Stimulated activated CD4-positive, alpha-beta T cell treated with anti-CD3 and anti-CD28 coated beads, Interleukin-1b, Interleukin-23, amount 100 ng/mL, for 1 hour (primary cell): ENCODE data around the gene RNF144A.

Source experiments
- DNase-seq, 2 donors: peaks; one replicate each; pipeline ENCODE4 v3.0.0-alpha.2; 2020; ENCODE audit warnings: low read depth in 2 of 2

The RNF144A gene

DNA sequence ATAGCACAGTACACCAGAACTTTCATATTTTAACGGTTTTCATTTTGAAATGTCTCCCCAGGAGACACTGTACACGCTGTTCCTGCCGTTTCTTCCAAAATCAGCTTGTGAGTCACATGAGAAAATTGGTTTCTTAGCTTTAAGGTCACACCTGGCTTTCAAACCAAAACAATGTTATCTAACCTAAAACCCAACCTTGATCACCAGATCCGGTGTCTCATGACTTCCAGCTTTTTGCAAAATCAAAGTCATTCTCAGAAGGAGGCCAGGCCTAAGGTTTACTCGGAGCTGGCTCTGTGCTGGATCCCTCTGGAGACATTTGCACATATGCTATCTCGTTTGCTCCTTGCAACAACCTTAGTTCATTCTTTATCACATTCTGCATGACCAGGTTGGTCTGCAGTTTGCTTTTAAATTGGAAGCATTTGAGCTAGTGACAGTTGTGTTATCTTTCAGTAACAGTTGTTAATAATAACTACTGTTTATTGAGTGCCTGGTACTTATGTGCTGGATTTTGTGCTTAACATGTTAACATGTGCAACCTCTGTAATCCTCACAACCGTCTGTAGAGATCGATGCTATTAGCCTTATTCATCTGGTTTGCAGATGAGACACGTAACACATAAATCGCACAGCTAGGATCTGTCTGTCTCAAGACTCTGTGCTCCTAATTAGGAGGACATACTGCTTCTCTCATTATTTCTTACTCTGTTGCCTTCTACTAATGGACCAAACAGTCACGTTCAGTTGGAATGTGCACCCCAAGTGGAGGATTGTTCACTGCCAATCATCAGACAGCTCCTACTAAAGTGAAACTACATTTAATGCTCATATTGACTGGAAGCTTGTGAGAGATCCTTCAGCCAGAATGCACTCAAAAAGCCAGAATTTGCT, 105.5 kb downstream of the RNF144A start:
- no peak for DNase-seq

DNA sequence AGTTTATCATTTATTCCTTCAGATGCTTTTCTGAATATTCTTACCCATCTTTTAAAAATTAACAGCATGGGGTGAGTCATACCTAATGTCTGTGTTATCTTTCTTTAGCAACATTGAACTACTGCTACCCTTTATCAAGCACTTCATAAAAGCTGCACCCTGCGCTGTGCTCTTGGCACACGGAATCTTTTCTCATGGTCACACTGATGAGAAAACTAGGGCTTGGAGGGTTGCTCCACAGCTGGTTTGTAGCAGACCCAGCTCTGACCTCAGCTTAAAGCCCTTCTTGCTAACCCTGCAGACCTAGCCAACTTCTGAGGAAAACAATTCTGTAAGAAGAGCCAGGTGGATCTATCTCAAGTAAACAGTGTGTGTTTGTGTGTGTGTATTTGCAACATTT, 106.3 kb downstream of the RNF144A start:
- DNase-seq: no peak

DNA sequence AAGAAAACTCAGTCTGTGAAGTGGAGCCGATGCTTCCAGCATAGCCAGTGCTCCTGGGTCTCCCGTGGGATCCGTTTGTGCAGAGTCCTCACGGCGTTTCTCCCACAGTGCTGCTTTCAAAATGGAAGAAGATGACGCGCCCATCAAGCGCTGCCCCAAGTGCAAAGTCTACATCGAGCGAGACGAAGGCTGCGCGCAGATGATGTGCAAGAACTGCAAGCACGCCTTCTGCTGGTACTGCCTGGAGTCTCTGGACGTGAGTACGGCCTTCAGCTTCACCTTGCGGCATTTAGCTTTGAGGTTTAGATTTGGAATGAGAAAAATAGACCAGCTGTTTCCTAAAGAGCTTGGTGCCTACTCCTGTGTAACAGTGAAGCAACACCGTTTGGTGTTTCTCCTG, 107.0 kb downstream of the RNF144A start:
- no peak for DNase-seq

DNA sequence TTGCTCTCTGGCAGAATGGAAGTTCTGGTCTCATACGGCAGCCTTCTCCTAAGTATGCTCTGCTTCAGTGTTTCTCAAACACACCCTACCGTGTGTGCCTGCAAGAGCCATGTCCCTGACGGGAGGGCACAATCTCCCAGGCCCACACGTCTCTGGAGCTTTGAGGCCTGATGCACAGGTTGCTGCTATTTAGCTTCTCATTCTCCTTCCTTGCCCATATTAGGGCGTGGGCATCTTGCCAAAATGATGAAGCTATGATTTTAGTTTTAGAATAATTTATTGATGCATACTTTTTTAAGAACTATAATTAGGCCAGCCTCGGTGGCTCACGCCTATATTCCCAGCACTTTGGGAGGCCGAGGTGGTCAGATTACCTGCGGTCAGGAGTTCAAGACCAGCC, 107.9 kb downstream of the RNF144A start:
- no peak for DNase-seq

DNA sequence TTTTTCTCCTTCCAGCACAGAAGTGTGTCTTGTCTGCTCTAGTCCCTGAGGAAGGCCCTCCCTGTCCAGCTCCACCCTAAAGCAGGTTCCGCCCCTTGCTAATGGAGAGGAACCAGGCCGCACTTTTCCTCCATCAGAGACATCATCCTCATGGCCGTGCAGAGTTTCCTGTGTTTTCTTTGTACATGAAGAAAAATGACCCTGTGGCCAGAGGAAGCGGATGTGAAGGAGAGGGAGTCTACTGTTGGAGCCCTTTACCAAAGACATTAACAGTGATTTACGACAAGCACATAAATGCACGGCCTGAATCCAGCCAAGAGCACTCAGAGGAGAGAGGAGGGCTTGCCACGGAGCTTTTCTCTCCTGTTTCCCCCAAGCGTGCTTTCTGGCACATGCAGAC, 109.5 kb downstream of the RNF144A start:
- no peak for DNase-seq

DNA sequence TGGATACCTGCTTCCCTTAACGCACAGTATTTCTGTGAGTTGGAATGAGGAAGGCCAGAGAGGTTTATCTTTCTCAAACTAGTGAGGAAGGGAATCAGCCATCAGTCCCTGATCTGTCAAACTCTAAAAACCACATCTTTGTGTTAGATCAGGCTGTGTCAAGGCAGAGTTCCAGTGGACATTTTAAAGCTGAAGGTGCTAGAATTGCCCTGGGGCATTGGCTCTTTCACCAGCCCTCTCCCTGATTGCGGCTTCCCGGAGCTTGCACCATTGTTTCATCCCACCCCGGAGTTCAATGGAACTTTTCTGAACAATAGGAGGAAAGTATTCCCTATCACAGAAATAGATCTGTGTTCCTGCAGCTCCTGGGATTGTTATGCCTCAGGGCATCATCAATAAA, 110.2 kb downstream of the RNF144A start:
- no peak for DNase-seq

DNA sequence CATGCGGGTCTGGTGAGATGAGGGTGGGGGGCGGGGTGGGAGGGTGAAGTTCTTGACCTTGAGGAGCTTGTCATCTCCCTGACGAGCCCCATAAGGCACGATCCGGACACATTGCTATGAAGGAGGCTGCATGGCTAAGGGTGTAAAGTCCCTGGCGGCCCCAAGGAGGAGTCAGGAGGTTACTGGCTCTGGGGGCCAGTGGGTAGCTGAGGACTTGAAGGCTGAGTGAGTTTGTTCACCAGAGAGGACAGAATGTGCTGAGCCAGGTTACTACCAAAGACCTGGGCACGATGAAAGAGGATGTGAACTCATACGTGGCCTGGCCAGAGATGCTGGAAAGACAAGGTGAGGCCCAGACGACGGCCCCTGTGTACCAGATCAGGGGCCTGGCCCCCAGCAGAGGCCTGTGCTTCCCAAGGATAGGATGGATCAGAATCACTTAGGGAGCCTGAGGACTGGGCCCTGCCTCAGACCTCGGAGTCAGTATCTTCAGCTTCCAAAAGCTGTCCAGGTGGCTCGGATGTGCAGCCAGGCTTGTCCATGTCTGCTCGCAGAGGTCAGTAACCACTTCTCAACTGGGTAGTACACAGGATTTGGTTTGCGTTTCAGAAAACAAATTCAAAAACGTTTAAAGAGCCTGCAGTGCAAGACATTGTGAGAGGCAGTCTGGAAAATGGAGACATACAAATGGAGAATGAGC, 110.9 kb downstream of the RNF144A start:
- DNase-seq: no peak

DNA sequence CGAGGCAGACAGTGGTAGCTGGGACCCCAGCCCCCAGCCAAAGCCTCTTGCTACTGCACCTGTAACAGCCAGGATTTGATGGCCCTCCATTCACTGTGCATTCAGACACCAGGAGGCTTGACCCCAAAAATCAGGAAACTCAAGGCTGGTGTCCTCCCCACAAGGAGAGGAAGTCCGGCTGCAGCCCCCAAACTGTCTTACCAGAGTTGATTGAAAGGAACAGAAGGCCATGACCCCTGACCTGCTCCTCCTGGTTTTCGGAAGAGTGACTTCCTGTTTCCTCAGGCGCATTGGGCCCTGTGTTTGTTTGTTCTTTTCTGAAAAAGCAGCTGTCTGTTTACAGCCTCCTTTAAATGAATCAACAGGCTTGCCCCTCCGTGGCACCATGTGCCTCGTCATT, 111.6 kb downstream of the RNF144A start:
- no peak for DNase-seq

DNA sequence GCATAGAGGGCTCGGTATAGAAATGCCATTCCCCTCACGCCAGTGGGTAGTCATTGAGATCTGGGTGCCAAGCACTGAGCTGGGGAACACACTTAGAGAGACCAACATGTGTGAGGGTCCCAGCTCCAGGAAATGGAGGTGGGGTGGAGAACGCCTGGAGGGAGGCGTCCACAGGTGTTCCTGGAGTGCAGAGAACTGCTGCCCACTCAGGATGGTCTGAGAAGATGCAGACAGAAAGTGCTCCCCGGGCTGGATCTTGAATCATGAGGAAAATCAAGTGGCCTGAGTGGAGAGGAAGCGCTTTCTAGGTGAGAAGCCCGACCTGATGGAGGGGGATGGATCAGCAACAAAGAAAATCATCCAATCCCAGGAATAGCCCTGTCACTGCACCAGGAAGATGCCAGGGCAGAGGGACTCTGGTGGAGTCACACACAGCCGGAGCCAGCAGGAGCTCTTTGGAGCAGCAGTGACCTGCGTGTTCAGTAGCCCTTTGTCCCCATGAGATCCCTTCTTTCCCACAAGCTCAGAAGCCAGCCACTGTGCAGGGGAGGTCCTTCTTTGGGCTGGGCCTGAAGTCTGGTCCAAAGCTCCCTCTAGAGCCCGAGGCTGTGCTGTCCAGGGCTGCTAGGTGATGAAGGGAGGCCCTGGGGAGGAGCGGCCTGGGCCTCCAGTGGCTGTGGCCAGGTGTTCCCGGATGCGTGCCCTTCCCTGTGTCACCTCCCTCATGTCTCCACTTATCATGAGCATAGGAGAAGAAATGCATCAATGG, 112.3 kb downstream of the RNF144A start:
- DNase-seq: no peak

DNA sequence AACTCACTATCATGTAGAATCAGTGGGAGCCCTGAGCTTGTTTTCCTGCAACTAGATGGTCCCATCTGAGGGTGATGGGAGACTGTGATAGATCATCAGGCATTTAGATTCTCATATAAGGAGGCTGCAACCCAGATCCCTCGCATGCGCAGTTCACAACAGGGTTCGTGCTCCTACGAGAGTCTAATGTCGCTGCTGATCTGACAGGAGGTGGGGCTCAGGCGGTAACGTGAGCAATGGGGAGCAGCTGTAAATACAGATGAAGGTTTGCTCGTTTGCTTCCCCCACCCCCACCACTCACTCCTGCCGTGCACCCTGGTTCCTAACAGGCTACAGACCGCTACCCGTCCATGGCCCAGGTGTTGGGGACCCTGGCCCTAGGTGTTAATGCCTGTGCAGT, 113.6 kb downstream of the RNF144A start:
- no peak for DNase-seq

DNA sequence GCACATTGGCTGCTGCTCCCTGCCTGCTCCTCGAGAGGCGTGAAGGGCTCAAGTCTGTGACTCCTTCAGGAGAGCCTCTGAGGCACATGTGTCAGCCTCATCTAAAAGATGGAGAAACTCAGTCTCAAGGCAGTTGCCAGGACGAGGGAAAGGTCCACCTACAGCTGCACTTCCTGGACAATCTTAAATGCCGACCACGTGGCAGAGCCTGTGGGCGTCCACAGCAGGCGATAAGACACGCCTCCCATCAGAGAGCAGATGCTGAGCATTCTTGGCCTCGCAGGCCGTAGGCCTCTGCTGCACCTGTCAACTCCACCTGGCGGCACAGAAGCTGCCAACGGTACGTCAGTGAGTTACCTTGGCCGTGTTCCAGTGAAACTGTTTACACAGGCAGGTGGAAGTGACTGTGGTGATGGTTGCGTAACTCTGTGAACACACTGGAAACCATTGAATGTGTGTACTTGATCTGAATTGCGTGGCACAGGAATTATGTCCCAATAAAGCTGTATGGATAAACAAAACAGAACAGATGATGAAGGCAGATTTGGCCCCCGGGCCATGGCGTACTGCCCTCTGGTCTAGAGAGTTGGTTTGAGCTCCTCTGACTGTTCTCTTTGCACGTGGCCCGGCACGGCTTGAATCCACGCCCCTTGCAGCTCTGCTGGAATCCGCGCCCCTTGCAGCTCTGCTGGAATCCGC, 114.5 kb downstream of the RNF144A start:
- peak in 1 of 2 donors; percentile 22 for DNase-seq

DNA sequence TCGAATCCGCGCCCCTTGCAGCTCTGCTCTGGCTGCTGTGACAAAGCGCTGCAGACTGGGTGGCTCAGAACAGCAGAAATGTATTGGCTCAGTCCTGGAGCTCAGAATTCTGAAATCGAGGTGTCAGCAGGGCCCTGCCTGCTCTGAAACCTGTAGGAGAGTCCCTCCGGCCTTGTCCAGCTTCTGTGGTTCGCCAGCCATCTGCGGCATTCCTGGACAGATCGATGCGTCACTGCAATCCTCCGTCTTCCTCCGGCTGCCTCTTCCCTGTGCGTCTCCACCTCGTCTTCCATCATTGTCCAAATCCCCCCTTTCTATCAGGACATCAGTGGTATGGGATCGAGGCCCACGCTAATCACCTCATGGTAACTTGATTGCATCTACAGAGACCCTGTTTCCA, 115.2 kb downstream of the RNF144A start:
- no peak for DNase-seq

DNA sequence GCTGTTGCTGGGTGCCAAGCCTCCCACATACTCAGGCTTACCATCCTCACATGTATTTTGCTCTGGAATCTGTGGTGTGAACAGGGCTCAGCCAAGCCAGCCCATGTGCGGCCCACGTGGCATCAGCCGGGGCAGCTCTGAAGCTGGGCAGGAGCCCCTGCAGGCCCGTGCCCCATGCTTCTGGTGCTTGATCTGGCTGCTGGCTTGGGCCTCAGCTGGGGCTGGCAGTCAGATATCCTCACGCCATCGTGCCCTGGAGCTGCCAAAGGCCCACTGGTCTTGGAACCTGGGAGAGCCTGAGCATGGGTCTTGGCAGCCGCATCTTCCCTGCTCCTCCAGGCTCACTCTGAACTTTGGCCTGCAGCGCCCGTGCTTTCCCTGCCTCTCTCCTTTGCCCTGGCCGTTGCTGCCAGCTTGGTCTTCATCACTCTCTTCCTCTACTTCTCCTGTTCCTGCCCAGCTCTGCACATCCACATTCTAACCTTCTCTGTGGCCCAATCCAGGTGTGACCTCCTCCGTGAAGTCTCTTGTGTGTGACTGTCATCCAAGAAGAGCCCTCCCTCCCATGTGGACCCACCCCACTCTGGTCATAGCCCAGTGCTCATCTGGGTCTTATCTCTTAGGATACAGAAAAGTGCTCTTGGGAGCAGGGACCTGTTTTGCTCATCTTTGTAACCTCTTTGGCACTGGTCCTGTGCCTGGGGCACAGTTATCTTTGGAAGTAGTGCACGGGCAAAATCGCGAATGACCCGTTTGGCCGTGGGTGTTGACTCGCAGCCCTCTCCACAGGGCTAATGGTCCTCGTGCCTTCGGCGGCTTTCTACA, 116.1 kb downstream of the RNF144A start:
- DNase-seq: no peak

DNA sequence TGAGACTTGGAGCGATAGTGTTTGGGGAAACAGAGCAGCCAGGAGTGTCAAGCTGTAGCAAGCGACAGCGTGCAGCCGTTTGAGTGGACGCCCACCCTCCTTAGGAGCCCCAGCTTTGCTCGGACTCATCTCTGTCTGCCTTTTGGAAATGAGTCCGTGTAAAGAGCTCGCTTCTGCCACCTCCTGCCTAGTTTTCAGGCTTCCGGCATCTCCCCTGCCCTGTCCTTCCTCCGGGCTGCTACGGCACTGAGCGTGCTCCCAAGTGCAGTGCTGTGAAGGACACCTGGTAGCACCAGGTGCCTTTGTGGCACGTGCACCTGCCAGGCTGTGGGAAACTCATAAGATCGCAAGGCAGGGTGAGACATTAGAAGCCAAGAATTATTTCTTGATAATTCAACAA, 117.1 kb downstream of the RNF144A start:
- no peak for DNase-seq

DNA sequence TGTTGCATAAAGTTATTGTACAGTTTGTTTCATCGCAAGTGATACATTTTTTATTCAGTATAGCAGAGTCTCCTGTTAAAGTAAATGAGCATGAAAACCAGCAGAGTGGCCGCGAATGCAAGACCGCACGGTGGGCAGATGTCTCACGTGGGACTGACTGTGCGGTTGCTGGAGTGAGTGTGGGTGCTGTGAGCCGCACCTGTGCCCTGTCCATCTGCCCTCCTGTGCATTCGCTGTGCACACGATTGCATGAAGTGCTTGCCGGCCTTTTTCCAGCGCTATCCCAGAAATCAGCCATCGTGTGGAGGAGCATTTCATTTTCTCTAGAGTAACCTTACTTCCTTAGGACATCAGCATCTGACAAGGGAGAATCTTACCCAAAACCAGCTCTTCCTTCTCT, 118.7 kb downstream of the RNF144A start:
- DNase-seq: no peak

DNA sequence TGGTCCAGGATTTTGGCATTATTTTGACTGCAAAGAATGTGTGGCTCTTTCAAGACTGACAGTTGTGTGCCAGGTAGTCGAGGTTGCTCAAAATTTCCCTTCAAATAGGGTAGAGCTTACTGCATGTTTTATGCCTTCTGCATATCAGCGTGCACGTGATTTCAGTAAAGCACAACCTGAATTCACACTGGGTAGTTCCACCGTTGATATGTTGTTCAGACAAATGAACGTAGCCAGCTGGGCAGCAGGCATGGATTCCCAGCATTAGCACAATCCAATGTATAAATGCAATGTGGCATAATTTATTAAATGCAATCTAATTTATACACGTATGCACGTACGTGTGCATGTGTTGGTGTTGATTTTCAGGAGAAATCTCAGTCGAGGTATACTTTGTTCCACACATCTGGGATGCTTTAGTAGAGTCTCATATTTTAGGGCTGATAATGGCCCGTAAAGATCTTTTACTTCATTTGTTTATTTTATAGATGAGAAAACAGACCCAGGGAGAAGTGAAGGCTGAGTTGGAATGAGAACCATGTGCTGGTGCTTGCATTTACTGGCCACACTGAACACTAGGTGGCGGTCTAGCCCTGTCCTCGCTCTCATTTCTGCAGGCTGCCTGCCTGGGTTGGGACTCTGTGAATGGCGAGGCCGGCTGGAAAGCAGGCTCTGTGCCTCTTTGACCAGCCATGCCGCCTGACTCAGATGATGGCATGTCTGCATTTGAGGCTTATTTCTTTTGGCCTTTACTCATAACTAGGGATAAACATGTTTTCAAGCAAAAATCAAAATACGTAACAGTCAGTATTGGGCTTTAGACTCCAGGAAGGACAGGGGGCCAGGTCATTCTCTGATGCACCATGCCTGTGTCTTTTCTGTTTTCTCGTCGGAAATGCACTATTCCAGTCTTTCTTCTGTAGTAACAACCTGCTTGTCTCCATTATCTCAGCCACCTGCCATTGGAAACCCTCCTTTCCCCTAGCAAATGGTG, 120.4 kb downstream of the RNF144A start:
- peak; percentile 7 to 21 for DNase-seq

DNA sequence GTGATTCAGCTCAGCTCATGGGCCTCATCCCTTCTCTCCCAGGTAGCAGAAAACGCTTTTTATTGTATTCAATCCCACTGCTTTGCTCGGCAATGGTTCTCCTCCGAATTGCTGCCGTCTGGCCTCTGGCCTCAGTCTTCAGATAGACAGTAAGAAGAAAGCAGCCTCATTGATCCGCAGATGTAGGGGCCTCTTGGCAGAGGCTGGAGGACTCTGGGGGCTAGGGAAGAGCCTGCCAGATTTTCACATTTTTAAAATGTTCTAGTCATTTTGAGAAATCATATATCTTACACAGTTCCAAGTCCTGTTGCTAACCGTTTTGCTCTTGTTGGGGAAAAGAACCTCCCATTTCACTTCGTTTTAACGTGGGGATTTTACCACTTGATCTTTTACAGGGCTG, 123.3 kb downstream of the RNF144A start:
- no peak for DNase-seq

DNA sequence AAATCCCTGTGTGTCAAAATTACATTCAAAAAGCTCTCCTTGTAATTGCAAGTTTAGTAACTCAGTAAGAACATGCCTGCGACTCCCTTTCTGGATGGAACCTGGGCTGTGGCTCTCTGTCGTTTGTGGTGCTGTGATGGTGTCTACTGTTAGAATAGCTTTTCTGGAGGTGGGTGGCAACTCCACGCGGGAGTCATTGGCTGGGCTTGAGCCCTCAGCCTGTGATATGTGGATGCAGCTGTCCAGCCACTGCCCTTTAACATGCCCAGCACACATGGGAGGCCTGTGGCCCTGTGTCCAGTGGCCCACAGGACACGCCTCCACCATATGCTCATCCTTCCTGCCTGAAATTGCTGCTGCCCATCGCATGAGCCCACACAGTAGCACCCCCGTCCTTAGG, 124.2 kb downstream of the RNF144A start:
- no peak for DNase-seq

DNA sequence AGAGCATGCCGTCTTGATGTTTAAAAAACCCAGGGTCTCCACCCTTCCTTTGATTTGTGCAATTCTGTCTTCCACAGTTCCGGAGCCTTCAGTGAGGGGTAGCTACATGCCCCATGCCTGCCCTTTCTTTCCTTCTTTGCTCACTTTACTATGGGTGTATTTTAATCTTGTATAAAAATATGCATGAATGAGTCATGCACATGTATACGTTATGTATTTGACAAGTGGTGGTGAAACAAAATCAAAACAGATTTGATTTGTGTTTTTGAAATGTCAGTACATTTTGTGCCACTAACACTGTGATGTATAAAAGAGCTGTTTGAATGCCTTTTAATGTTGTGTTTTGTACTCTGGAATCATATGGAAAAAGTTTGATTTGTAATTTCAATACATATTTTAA, 126.5 kb downstream of the RNF144A start:
- no peak for DNase-seq
